ENCODE measurements around the gene ETNK2.

GRCh38 chr1:204141131-204141530 is 10.7 kb downstream of the ETNK2 start:
- TF ChIP-seq TAF1 (IDR thresholded peaks at IDR 0.05; ENCODE audit: borderline replicate concordance, low read depth, low read length) (no peak), POLR2A (IDR thresholded peaks at IDR 0.05; ENCODE audit: low read depth, low read length) (no peak)

All from GM12892 (cell line).